Activated naive CD4-positive, alpha-beta T cell (primary cell): ENCODE measurements around the gene ELF2.
"Not testable (repeated sequence)": the region's sequence is repeated elsewhere in the genome, so short reads cannot be mapped to it uniquely, and the experiment has no call there.

ENCODE experiments used
- DNase-seq, 4 experiments: peaks; one replicate each; lab custom pipeline; 2025; lab: John Stamatoyannopoulos, UW

ELF2 gene

DNA sequence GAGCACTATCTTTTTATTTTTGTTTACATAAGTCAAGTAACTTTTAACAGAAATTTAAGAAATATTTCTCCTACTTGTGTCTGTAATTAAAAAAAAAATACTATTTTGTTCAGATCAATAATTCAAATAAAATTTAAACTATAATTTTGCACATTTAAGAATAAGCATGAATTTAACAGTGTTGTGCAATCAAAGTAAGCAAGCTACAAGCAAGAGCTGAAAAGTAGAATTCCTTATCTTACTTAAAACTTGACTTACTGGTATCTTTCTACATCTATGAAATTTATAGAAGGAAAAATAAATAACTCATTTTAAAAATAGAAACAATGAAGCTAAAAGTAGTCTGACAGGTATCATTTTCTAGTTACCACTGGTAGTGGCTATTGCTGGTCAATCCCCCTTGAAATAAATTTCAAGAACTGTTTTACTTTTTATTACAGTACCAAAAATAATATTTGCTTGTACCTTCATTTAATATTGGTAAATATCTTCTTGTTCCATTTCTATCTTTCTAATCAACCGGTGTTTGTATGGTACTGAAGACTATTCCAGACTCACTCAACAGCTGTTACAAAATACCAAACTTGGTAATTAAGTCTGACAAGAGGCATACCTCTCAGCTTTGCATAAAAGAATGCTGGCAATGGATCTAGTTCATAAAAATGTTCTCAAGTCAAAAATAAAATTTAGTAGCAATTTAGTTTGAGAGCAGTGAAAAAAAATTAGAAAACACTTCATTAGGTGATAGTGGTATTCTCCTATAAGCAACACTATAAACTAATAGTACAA is 99.3 kb downstream of the ELF2 start:
- no peak for DNase-seq

DNA sequence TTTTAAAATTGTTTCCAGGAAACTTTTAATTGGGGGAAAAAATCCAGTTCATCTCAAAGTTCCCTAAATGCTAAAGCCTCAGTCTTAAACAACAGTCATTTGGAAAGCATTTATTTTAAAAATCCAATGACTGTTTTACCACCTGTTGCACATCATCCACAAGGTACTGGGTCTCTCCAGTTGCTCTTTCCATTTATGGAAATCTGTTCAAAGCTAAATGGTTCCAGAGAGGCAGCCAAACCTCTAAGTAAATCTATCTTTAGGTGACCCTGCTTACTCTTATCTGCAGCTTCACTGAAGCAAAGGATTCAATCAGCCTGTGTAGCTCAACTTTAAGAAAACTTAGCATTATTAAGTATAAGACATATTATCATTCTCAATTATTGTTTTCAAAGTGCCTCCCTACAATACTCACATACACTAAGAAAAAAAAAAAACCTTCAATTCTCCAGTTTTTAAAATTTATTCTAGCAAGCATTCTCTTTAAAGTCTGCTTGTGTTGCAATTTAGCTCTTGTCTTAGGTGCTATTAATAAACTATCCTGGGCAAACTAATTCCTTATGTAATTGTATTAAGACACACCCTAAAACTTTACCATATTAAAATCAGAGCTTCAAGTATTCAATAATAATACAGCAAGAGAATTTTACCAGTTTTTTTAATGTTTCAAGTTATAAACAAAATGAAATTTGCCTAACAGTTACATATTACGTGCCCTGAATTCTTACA is 100.8 kb downstream of the ELF2 start:
- DNase-seq, result no peak

DNA sequence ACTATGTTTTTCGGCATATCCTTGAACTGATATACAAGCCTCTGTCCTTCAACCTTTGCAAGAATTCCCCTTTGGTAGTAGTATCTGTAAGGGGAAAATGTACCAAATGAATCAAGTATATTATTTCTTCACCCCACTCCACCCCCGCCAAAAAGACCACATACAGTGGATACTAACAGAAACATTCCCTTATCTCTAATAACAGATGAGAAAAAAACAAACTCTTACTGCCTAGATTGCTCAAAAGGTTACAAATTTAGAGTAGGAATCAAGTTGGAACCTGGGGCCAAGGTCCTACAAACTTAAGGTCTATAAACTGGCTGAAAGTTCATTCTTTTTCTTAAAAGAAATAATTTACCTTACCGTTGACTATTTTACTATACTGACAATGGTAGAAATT is 116.4 kb downstream of the ELF2 start:
- DNase-seq, result no peak

DNA sequence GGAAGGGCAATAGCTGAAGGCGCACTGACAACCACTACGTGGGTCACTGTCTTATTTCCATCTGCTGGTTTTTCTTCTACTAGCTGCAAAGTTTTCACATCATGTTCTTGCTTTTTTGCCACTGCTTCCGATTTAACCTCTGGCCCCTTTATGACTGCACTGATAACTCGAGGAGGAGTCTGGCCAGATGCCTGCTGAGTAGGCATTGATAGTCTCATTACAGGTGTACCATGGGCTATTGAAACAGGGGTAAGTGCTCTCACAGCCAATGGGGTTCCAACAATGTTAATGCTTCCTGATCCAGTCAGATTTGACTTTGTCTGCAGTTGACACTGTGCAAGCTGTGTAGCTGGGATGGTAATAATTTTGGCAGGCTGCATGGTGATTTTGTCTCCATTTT is 118.0 kb downstream of the ELF2 start:
- not testable (repeated sequence) for DNase-seq

DNA sequence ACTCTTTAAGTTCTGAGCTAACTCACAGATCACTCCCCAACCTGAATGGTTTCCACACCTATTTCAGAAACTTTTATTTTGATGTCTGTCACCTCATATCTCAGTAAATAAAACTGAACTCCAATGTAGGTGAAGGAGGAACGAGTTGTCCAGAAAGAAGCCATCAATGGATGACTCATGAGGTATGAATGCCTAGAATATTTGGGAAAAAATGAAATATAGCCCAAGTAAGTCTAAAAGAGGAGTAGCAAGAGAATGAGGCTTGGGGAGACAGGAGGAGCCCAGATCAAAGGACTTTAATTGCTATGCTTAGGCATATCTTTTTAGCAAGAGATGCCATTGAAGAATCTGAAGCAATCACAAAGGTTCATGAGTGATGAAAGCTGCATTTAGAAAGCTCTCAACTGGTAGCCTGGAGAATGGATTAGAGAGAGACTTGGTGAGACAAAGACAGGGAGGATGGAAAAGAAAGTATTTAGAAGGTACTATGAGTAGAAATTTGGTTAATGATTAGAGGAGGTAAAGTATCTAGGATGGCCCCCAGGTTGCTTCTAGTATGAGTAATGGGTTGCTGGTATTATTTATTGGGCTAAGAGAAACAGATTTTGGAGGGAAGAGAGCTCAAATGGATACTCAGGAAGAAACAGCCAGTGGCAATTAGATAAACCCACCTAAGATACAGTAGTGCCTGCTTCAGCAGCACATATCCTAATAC is 122.1 kb downstream of the ELF2 start:
- no peak for DNase-seq

DNA sequence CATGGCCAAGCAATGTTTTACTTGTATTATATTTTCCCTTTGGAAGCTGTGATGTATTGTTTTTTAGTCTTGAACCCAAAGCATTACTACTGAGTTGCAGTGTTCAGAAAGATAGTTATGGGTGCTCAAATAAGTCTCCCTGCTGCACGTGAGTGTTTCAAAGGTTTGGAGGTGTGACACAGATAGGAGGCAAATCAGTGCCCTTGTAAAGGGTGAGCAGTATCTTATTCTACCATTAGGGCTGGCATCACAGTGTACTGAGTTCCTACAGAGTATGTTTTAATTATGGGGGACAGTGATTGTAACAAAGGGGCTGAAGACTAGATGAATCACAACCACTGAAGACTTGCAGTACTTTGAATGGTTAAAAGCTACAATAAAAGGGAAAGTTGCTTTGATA is 123.1 kb downstream of the ELF2 start:
- DNase-seq, result no peak

DNA sequence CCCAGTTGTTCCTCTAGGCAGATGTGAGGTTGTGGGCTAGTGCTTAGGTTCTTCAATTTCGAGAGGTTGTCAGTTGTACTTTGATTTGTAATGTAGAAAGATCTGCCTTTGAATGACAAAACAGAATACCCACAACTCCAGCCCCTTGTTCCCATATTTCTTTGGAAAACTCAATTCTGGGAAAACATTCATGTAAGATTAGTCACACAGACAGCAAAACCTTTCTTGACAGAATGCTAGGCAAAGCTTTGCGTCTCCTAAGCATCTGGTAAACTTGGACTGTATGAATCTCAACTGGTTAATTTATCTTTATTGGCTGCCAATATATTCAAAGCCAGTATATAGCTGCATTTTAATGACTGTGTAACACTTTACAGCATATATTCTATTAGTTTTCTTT is 126.6 kb downstream of the ELF2 start:
- DNase-seq, result no peak

DNA sequence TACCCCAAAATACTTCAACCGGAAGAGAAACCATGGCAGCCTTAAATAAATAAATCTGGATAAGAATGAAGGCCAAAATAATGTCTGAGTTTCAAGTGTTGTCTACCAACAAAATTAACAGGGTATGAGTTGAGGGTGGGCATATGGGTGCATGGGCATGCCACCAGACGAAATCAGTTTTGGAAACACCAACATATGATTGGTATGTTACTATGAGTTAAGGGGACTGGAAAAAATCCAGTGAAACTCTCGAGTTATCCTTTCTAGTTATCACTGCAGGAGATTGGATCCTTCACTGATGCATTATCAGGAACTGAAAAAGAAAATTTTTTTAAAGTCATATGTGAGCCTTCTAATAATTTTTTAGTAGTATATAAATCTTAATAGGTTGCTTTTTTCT is 129.0 kb downstream of the ELF2 start:
- no peak for DNase-seq

DNA sequence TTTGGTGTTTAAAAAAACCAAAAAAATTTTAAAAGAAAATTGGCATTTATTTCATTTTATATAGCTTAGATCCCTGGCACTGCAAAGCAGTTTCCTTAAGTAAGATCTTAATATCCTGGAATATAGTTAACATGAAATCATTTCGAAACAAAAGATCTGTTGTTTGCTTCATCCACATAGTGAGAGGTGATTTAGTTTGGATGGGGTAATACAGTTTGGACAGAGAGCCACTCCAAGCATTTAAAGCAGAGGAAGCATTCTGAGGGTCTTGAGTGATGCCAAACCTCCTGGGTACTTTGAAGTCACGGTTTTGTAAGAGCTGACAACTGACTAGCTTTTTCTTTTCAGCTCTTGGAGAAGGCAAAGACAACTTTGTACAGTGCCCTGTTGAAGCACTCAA is 132.7 kb downstream of the ELF2 start:
- DNase-seq, result no peak

DNA sequence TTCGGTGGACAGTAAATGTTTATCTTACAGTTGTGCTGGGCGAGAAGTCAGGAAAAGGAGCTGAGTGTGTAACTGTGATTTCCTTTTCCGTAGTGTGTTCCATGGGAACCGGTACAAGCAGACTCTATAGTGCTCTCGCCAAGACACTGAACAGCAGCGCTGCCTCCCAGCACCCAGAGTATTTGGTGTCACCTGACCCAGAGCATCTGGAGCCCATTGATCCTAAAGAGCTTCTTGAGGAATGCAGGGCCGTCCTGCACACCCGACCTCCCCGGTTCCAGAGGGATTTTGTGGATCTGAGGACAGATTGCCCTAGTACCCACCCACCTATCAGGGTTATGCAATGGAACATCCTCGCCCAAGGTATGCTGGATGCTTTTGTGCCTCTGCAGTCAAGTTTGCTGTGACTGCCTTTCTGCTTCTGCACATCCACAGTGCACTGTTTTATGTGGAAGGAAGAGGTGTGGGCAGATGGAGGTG is 134.0 kb downstream of the ELF2 start:
- DNase-seq, result no peak

DNA sequence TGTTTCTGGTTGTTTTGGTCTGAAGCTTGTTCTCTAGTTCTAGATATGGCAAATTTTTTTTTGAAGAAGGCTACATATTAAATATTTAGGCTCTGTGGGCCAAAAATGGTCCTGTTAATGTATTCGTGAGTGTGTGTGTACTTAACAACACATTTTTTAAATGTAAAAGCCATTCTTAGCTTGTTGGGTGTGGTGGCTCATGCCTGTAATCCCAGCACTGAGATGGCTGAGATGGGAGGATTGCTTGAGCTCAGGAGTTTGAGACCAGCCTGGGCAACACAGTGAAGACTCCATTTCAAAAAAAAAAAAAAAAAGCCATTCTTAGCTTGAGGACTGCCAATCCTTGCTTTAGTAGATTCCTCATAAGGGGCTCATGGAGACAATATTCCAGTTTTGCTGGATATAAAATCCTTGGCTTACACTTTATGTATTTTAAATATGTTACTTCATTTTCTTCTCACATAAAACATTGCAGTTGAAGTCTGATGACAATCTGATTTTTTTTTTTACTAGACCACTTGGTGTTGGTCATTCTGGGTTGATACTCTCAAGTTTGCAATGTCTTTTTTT is 138.1 kb downstream of the ELF2 start:
- no peak for DNase-seq

DNA sequence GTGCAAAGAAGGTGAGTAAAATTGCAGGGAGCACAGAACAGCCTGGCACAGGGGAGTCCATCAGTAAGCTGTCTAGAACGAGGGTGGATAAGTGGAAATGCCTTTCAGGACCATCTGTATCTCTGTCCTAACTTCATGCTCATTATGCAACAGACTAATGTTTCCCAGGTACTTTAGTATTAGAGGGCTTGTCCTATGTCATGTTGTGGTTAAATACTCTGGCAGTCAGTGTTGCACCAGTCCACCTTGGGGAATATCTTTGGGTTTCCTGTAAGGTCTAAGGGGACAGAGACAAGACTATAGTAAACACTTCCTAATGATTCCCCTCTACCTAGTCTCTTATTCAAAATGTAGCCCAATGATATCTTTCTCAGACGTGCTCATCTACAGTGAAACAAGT is 140.1 kb downstream of the ELF2 start:
- no peak for DNase-seq

DNA sequence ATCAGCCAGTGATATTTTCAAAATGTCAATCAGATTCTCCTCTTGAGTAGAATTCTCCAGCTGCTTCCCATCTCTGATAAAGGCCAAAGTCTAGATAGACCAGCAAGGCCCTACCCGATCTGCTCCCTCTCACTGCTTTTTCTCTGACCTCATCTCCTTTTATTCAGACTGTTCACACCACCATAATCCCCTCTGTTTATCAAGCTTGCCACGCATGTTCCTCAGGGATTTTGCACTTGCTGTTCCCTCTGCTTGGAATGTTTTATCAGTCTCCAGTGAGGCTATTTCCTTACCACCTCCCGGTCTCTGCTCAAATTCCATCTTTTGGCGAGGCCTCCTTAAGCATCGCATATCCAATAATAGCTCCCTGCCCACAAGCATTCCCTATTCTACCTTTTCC is 141.4 kb downstream of the ELF2 start:
- no peak for DNase-seq

DNA sequence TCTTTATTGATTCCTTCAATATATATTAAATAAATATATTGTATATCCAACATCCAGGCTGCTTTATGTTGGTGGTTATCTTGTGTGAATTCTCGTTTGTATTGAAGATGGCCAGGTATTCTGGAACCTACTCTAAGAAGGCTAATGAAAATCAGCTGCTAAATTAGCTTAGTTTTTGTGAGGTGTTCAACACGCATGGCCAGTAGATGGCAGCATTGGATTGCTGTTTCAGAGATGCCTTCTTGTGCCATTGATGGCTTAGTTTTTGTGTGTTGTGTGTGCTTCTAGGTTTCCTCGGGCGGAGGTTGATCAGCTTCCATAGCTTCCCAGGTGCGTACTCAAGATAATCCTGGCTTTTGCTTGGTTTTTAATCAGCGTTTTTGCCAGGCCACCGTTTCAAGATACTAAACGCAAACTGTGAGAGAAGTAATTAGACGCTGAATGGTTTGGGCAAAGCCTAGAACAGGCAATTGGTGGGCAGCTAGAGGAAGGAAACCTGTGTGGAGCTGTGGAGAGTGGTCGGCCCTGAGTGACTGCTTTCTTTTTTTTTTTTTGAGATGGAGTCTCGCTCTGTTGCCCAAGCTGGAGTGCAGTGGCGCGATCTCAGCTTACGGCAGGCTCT is 146.3 kb downstream of the ELF2 start:
- DNase-seq, result peak; percentile 4 to 45 (median 24)

DNA sequence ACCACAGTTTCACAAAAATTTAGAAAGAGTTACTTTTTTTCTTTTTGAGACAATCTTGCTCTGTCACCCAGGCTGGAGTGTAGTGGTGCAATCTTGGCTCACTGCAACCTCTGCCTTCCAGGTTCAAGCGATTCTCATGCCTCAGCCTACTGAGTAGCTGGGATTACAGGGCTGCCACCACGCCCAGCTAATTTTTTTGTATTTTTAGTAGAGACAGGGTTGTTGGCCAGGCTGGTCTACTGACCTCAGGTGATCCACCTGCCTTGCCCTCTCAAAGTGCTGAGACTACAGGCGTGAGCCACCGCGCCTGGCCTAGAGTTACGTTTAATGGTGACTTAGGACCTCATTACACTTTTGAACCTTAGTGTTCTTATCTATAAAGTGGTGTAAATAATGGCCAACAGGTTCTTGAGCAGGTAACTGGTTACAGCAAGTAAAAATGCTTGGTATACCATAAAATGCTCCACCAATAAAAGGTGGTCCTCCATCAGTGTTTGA is 147.1 kb downstream of the ELF2 start:
- DNase-seq, result not testable (repeated sequence)

DNA sequence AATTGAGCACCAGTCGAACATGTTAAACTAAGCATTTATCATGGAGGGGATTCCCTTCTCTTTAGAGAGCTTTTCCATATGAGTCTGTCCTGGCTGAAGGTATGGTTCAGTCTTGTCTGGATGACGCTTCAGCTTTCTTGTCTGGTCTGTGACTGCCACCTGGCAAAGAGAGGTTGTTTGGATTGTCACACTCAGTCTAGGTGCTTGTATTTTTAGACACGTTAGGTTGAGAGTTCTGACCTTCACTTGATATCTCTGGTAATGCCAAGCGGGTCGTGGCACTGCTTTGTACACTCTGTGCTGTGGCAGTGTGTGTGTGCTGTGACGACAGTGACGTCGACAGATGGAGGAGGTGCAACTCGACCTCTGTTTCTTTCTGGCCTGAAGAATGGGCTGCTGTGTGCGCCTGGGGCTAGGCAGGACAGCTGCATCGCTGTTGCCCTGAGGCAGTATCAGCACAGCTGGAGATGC is 148.8 kb downstream of the ELF2 start:
- no peak for DNase-seq

DNA sequence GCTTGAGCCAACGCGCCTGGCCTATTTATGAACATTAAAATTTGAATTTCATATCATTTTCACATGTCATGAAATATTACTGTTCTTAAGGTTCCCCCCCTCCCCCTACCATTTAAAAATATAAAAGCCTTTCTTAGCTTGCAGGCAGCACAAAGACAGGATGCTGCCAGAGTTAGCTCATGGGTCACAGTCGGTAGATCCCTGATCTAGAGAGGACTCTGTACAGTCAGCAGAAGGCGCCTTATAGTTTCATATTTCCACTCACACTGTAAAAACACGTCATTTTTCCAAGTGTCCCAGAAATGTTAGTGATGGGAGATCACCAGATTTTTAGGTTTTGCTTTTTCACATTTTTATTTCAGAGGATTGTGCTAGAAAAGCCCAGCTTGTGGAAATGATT is 149.2 kb downstream of the ELF2 start:
- no peak for DNase-seq

DNA sequence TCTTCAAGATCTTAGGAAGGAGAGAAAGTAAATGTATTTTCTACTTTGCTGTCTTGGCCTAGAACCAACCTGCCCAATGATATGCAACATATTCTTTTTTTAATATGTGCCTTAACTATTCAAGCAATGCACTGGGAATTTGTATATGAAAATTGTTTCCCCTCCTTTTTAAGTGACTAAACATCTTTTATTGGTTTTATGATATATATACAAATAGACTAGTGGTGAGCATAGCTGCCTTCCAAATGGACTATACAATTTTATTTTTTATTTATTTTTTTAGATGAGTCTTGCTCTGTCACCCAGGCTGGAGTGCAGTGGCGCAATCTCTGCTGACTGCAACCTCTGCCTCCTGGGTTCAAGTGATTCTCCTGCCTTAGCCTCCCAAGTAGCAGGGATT is 151.2 kb downstream of the ELF2 start:
- DNase-seq, result no peak

DNA sequence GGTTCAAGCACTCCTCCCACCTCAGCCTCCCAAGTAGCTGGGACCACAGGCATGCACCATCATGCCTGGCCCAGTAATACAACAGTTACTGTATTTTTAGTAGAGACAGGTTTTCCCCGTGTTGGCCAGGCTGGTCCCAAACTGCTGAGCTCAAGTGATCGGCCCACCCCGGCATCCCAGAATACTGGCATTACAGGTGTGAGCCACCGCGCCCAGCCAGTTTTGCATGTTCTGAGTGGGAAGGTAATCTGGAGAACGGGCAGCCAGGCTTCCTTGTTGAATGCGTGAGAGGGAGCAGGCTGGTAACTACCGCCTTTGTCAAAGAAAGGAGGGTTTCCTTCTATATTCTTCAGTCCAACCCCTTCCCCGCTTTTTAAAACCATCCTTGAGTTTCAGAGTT is 152.3 kb downstream of the ELF2 start:
- DNase-seq, result no peak

DNA sequence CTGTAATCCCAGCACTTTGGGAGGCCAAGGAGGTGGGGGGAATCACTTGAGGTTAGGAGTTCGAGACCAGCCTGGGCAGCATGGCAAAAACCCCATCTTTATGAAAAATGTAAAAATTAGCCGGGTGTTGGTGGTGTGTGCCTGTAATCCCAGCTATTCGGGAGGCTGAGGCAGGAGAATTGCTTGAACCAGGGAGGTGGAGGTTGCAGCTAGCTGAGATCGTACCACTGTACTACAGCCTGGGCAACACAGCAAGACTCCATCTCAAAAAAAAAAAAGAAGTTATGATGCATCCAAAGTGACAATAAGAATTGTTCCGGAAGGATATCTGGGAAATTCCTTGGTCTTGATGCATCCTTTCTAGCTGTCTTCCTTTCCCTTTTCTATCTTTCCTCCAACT is 154.2 kb downstream of the ELF2 start:
- DNase-seq, result no peak

DNA sequence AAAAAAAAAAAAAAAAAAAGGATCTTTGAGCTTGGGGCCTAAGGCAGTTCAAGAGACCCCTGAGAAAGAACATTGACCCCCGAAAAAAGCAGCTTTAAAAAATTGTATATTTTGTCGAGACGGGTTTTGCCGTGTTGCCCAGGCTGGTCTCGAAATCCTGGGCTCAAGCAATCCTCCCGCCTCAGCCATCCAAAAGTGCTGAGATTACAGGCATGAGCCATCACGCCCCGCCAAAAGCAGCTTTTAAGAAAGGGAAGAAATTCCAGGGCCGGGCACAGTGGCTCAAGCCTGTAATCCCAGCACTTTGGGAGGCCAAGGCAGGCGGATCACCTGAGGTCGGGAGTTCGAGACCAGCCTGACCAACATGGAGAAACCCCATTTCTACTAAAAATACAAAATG is 155.9 kb downstream of the ELF2 start:
- not testable (repeated sequence) for DNase-seq

DNA sequence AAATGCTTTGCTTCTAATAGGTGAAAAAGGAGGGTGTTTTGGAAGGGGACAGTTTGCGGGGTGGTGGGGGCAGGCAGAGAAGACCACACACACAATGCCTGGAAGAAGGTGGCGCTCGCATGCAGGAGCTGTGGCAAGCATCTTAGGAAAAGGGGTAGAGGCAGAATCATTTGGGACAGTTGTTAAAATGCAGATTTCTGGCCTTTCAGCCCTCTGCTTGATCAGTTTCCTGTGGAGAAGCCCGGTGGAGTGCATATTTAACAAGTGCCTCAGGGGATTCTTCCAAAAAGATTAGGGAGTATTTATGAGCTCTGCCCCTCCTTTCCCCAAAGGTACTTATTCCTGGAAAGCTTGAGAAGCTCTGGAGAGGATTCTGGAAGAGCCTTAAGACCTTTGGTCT is 156.6 kb downstream of the ELF2 start:
- no peak for DNase-seq
